OCI-LY1 (cell line): Measurements from ENCODE around the gene BAZ2A.
A peak's percentile ranks its signal among the peaks of the same experiment; 100 is the strongest.

ENCODE experiments used
- H2AFZ ChIP-seq: fragments of 200-600 bp; sonication (generic), shearing (Covaris generic); 2 replicates; pipeline ENCODE4 v1.6.0; 2014; ENCODE audit warnings: antibody characterized with exemption, mild to moderate bottlenecking, low read length
- H3F3A ChIP-seq: fragments of 200-600 bp; sonication (generic), shearing (Covaris generic); 2 replicates; pipeline ENCODE4 v1.6.0; 2014; ENCODE audit warnings: mild to moderate bottlenecking, antibody characterized with exemption, low read length, moderate library complexity; ENCODE audit not compliant: insufficient read depth
- H3K27ac ChIP-seq: fragments of 200-600 bp; sonication (generic); 2 replicates; pipeline ENCODE4 v1.5.1; 2014; ENCODE audit warnings: low read length, mixed run types, mild to moderate bottlenecking, low read depth; ENCODE audit not compliant: poor library complexity, severe bottlenecking
- H3K27me3 ChIP-seq: fragments of 200-600 bp; sonication (generic); 2 replicates; pipeline ENCODE4 v1.6.0; 2014; ENCODE audit warnings: antibody characterized with exemption, mild to moderate bottlenecking, low read length, moderate library complexity; ENCODE audit not compliant: insufficient read depth
- H3K36me3 ChIP-seq: fragments of 200-600 bp; sonication (generic); 2 replicates; pipeline ENCODE4 v1.6.1; 2014; ENCODE audit warnings: mild to moderate bottlenecking, antibody characterized with exemption, low read length, moderate library complexity, mixed read lengths; ENCODE audit not compliant: insufficient read depth
- H3K4me1 ChIP-seq: fragments of 200-600 bp; sonication (generic); 2 replicates; pipeline ENCODE4 v1.5.1; 2014; ENCODE audit warnings: mild to moderate bottlenecking, low read length, moderate library complexity; ENCODE audit not compliant: insufficient read depth, severe bottlenecking
- H3K4me2 ChIP-seq: fragments of 200-600 bp; sonication (generic), shearing (Covaris generic); 2 replicates; pipeline ENCODE4 v1.6.1; 2014; ENCODE audit warnings: low read length
- H3K4me3 ChIP-seq: fragments of 200-600 bp; sonication (generic); 2 replicates; pipeline ENCODE4 v1.5.1; 2014; ENCODE audit warnings: low read length, low read depth, mild to moderate bottlenecking, mixed read lengths; ENCODE audit not compliant: poor library complexity, severe bottlenecking
- H3K79me2 ChIP-seq: fragments of 200-600 bp; shearing (Covaris generic); 2 replicates; pipeline ENCODE4 v1.6.1; 2016; ENCODE audit warnings: mixed run types, low read length, mixed read lengths; ENCODE audit not compliant: insufficient read depth
- H3K9ac ChIP-seq: fragments of 200-600 bp; sonication (generic), shearing (Covaris generic); 2 replicates; pipeline ENCODE4 v1.6.1; 2014; ENCODE audit warnings: mild to moderate bottlenecking, low read length, mixed read lengths
- H3K9me2 ChIP-seq: fragments of 200-600 bp; sonication (generic), shearing (Covaris generic); 2 replicates; pipeline ENCODE4 v1.6.1; 2014; ENCODE audit warnings: low read depth, mild to moderate bottlenecking, low read length, mixed read lengths
- H3K9me3 ChIP-seq: fragments of 200-600 bp; shearing (Covaris generic); 2 replicates; pipeline ENCODE4 v1.6.1; 2014; ENCODE audit warnings: low read length, mixed read lengths
- H4K20me1 ChIP-seq: fragments of 200-600 bp; sonication (generic), shearing (Covaris generic); 2 replicates; pipeline ENCODE4 v1.6.0; 2016; ENCODE audit warnings: mild to moderate bottlenecking, low read length; ENCODE audit not compliant: insufficient read depth
- CTCF ChIP-seq: fragments of 200-600 bp; sonication (generic), shearing (Covaris generic); IDR thresholded peaks from 2 replicates; pipeline ENCODE4 v1.5.1; 2017; ENCODE audit warnings: mild to moderate bottlenecking, antibody characterized with exemption, low read length, moderate library complexity, mixed read lengths
- EZH2 ChIP-seq: fragments of 200-600 bp; sonication (generic), shearing (Covaris generic); IDR thresholded peaks from 2 replicates; pipeline ENCODE4 v1.8.0; 2017; ENCODE audit warnings: borderline replicate concordance, mixed run types, mild to moderate bottlenecking, antibody characterized with exemption, low read length, moderate library complexity, mixed read lengths

BAZ2A gene

DNA sequence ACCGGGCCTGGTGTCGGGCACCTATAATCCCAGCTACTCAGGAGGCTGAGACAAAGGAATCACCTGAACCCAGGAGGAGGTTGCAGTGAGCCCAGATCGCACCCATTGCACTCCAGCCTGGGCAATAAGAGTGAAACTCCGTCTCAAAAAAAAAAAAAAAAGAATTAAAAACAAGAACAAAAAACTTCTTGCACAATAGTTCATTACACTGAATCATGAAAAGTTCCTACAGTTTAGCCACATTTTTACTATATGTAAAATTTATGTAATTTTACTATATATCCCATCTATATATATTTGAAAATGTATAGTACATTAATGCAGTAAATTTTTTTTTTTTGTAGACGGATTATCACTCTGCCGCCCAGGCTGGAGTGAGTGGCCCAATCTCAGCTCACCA, 11.1 kb upstream of the BAZ2A start:
- H4K20me1 ChIP-seq: no peaks in the 10 kb centered on the region
- no peak overlapping the region for H3K4me3 ChIP-seq
- no peak overlapping the region for H3K9ac ChIP-seq
- H3K79me2 ChIP-seq: peaks cover 32% of the 10 kb centered on the region
- TF ChIP-seq EZH2: no peak
- TF ChIP-seq CTCF: no peak
- H3K4me1 ChIP-seq: peaks cover 29% of the 10 kb centered on the region
- no peak overlapping the region for H3K4me2 ChIP-seq
- H2AFZ ChIP-seq: no peak overlapping the region
- H3K9me2 ChIP-seq: no peaks in the 10 kb centered on the region
- H3F3A ChIP-seq: 0 out of 2 replicates have a peak, but pooled peaks cover 11% of the 10 kb centered on the region
- H3K9me3 ChIP-seq: no peaks in the 10 kb centered on the region
- no peaks in the 10 kb centered on the region for H3K27me3 ChIP-seq
- no peak overlapping the region for H3K27ac ChIP-seq
- peaks cover 82% of the 10 kb centered on the region for H3K36me3 ChIP-seq

GRCh38 chr12:56637621-56638020, 7.5 kb upstream of the BAZ2A start:
- 0 out of 2 replicates have a peak, but pooled peaks cover 11% of the 10 kb centered on the region for H3F3A ChIP-seq
- H3K27me3 ChIP-seq: no peaks in the 10 kb centered on the region
- no peak for TF ChIP-seq CTCF
- TF ChIP-seq EZH2: no peak
- H3K36me3 ChIP-seq: peaks cover 52% of the 10 kb centered on the region
- no peaks in the 10 kb centered on the region for H3K9me2 ChIP-seq
- no peaks in the 10 kb centered on the region for H4K20me1 ChIP-seq
- H3K27ac ChIP-seq: peak overlapping the region; percentile 62
- H3K9ac ChIP-seq: no peak overlapping the region
- peaks cover under 1% of the 10 kb centered on the region; the same call in 1 of the 2 replicates for H3K79me2 ChIP-seq
- H3K4me3 ChIP-seq: no peak overlapping the region
- H2AFZ ChIP-seq: no peak overlapping the region
- H3K4me2 ChIP-seq: no peak overlapping the region
- H3K9me3 ChIP-seq: no peaks in the 10 kb centered on the region
- H3K4me1 ChIP-seq: peaks cover 39% of the 10 kb centered on the region

DNA sequence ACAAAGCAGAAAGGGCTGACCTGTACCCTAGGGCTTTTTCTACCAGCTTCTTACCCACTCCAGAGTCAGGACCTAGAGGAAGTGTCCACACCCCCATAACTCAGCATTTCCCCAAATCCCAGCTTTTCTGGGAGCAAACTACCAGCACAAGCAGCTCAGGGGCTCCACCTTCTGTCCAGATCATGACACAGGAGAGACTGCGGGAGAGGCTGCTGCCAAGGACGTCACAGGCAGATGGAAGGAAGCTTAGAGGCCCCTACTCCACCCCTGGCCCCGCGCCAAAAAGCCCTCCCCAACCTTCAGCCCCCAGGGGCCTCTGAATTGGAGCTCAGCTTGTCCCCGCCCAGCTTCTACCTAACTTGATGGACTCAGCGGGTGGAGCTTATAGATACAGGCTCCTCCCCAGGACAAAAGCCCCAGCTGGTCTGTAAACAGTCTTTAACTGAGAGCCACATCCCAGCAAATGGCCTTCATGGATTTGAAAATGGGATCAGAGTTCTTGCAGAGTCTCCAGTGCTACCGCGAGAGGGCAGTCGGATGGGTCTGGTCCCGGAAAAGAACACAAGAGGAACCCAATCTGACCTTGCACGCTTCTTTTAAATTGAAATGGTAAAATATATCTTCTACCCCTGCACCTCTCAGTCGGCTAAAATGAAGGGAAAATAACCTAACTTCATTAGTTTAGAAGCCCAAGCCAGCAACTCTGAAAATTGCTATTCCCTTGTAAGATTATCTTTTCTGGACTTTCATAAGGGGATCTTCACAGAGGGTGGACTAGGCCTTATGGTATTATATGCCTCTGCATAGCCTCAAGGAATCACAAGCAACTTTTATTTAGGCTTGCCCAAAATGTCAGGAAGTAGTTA, 6.8 kb upstream of the BAZ2A start:
- Histone ChIP-seq H3K4me3 (peak overlapping the region; percentile 83), H3K9ac (peak overlapping the region; percentile 86; the same call in 1 of the 2 replicates), H3K9me3 (no peaks in the 10 kb centered on the region), H3K9me2 (no peaks in the 10 kb centered on the region), H3K79me2 (no peaks in the 10 kb centered on the region), H3K4me1 (peaks cover 46% of the 10 kb centered on the region), H3K36me3 (peaks cover 45% of the 10 kb centered on the region), H3K4me2 (peak overlapping the region; percentile 96), H4K20me1 (no peaks in the 10 kb centered on the region), H3F3A (0 out of 2 replicates have a peak, but pooled peaks cover 13% of the 10 kb centered on the region), H3K27me3 (no peaks in the 10 kb centered on the region), H3K27ac (peak overlapping the region; percentile 96), H2AFZ (no peak overlapping the region)
- peak; percentile 88 for TF ChIP-seq CTCF
- TF ChIP-seq EZH2: no peak
